ENCODE data around the gene NDUFS6.
"Not testable (repeated sequence)": the region's sequence is repeated elsewhere in the genome, so short reads cannot be mapped to it uniquely, and the experiment has no call there.

The NDUFS6 gene

GRCh38 chr5:1784197-1785050, 16.8 kb upstream of the NDUFS6 start:
- DNase-seq, result no peak

DNA sequence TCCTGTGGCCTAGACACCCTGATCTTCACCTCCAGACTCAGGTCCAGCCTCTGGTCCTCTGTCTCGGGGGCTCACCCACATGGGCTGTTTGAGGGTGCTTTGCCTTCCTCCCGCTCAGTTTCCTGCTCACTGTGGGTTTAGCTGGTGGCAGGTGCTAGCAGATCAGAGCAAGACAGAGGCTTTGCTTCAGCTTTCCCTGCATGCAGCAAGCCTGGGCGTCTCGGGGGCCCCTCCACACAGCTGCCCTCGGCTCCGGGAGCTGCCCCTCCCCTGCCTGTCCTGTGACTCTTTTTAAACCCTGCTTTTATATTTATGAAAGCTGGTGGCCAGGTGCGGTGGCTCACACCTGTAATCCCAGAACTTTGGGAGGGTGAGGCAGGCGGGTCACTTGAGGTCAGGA, 16.1 kb upstream of the NDUFS6 start:
- no peak for DNase-seq

- DNase-seq, result no peak
Observed at GRCh38 chr5:1785984-1786383, 15.2 kb upstream of the NDUFS6 start.

DNA sequence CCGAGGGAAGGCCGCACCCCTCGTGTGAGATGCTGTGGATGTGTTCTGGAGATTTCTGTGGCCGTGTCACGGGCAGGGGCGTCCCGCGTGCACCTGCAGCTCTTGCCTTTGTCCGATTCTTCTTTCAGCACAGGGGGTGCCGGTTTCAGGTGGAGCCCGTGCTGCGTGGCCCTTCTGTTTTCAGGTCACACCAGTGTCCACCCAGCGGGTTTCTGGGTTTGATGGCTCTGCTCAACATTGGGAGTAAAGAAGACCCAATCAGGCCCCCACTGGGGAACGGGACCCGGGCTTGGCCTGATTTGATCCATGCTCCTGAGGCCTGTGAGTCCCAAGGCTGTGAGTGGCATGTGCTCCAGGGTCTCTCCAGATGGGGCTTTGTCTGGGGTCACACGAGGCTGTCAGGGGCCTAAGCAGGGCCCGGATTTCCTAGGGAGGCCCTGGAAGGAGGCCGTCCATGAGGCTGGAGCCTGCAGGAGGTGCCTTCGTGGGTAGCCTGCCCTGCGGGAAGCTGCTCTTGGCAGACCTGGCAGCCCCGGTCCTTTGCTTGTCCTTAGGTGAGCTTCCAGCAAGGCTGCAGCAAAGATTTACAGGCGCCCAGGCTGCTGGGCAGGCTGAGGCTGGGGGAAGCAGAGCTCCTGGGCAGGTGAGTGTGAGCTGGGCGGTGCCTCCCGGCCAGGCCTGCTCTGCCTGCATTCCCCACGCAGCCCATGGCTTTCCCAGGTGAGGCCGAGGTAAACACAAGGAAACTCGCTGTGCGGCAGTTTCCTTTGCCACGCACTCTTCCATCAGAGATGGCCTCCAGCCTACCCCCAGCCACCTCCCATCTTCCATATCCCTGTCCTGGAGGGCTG, 14.4 kb upstream of the NDUFS6 start:
- DNase-seq, result no peak

- no peak for DNase-seq
Observed at GRCh38 chr5:1787472-1788047, 13.6 kb upstream of the NDUFS6 start.

DNA sequence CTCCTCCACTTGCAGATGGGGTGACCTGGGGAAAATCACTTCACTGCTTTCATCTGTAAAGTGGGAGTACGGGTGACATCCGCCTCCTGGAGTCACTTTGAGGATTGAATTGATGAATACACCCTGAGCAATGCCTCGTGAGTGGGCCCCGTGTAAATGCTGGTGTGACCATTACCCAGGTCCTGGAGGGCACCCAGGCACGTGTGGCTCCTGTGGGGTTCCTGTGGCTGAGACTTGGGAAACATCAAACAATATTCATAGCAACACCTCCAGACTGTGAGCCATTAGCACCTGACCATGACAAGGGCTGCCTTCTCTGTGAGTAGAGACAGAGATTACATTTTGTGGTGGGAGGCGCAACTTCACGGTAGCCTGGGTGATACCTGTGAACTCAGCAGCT, 13.0 kb upstream of the NDUFS6 start:
- no peak for DNase-seq

DNA sequence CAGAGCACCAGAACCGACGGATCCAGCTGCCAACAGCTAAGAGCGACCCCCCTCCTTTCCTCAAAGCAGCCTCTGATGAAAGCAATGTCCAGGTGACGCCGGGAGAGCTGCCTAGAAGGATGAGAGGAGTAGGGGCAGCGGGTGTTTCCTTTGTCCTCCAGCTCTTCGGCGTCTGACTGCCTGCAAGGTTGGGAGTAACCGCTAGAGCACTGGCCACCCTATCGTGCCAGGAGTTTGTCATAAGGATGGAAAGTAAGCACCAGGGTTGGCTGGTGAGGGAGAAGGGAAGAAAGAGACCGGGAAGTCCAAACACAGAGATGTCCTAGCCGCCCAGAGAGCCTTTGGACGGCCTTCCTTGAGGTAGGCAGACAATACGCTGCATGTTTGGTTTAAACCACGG, 12.4 kb upstream of the NDUFS6 start:
- no peak for DNase-seq

DNA sequence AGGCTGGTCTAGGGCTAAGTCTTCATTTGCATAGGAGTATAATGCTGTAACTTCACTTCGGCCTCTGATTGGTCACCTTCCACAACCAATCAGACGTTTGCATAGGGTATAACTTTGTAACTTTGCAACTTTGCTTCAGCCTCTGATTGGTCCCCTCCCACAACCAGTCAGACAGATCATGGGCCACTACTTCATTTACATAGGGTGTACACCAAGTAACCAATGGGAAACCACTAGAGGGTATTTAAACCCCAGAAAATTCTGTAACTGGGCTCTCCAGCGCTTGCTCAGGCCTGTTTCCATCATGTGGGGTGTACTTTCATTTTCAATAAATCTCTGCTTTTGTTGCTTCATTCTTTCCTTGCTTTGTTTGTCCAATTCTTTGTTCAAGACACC, 11.8 kb upstream of the NDUFS6 start:
- DNase-seq, result not testable (repeated sequence)

- DNase-seq, result no peak
Observed at GRCh38 chr5:1789834-1790471, 11.3 kb upstream of the NDUFS6 start.

- DNase-seq, result no peak
Observed at GRCh38 chr5:1791176-1791575, 10.0 kb upstream of the NDUFS6 start.

DNA sequence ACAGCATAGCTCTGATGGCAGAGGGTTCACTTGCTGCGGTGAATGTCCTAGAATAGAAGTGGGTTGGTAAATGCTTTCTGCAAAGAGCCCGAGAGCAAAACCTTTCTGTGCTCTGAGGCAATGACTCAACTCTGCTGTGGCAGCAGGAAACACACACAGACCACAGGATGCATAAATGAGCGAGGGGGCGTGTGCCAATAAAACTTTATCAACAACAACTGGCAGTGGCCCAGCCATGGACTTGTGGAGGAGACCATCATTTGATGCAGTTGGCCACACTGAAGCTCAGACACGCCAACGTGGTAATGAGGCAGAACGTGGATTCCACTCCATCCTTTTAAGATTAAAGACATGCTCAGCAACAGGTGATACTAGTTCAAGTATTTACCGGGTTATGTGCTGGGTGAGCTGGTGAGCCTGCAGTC, 8.4 kb upstream of the NDUFS6 start:
- DNase-seq, result no peak

- no peak for DNase-seq
Observed at GRCh38 chr5:1793301-1793740, 7.9 kb upstream of the NDUFS6 start.

DNA sequence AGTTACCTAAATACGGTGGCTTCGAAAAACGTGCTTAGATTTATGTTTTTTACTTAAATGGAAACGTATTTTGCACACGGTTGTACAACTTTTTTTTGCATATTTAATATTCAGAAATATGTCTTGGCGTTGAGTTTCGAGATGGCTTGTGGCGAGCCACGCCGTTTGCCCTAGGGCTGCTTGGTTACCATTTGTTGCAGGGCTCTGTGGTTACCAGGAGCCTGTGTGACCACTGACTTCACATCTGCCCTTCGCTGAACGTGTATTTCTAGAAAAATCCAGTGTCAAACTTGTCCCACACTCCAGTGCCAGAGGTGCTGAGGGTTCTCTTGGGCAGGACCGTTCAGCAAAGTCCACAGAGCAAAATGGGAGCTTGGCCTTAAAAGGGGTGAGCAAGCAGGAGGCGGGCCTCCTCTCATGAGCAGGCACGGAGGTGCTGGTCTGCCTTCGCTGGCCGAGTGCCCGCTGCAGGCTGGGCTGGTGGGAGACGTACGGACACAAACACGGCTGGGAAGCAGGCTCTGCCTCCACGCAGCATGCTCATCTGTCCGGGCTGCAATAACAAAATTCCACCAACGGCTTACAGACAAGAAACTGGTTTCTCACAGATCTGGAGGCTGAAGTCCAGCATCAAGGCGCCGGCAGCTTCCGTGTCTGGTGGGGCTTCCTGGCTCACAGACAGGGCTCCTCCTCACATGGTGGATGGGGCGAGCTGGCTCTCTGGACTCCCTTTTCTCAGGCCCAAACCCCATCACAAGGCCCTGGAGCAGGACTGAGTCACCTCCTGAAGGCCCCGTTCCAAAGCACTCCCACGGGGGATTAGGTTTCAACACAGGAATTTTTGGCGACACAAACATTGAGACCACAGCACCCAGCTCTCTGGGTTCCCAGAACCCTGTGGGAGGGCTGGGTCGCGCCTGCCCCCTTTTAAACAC, 7.0 kb upstream of the NDUFS6 start:
- DNase-seq, result no peak

DNA sequence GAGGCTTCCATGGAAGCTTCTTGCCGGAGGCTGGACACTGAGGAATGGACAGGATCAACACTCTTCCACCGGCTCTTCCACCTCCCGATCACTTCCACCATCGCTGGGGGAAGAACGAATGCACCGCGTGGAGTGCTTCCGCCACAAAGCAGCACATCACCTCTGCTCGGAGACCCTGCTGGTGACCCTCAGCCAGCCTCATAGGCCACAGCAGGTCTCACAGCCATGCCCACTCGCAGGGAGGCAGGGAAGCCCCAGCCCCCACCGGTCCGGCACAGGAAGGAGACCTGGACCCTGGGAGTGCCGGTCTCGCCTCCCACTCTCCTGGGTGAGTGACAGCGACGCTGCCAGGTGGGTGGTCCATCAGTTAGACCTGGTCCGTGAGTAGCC, 6.3 kb upstream of the NDUFS6 start:
- no peak for DNase-seq

- DNase-seq, result no peak
Observed at GRCh38 chr5:1795506-1795905, 5.7 kb upstream of the NDUFS6 start.

DNA sequence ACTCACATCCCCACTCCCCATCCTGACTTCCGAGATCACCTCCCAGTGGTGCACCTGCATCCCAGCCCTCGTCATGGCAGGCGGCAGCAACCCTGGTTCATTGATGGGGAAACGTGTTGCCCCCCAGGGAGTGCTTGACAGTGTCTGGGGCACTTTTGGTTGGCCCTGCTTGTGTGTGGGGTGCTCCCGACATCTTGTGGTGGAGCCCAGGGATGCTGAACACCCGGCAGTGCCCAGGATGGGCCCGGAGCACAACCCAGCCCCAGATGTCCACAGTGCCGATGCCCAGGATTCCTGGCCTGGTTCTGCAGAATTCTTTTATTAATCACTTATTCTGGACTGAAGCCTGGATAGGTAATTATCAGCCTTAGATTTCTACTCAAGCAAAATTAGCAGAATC, 5.3 kb upstream of the NDUFS6 start:
- DNase-seq, result no peak

DNA sequence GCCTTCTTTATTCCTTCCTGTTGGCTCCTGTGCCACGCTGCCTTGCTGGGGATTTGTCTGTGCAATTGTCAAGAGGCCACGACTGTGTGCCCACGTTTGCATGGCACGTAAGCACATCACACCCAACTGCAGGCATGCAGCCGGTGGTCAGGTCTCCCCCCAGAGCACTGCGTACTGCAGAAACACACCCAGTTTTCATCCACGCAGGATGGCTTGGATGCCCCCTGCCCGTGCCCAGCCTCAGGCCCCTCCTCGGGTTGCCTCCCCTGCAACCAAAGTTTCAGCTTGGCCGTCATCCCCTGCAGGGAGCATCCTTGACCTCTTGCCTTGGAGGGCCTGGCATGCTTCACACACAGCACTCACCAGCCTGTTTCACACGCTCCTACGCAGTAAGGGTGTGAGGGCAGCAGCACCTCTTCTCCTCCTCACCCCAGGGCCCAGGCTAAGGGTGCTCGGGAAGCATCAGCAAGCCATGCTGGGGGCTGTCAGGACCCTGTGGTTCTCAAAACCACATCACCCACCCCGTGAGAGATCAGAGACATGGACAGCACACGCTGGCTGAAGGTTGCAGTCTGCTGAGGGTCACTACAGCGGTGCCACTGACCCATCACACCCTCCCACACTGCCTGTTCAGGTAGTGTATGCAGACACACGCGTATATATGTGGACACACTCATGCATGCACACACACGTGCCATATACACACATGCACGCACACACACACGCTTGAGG, 4.7 kb upstream of the NDUFS6 start:
- no peak for DNase-seq

DNA sequence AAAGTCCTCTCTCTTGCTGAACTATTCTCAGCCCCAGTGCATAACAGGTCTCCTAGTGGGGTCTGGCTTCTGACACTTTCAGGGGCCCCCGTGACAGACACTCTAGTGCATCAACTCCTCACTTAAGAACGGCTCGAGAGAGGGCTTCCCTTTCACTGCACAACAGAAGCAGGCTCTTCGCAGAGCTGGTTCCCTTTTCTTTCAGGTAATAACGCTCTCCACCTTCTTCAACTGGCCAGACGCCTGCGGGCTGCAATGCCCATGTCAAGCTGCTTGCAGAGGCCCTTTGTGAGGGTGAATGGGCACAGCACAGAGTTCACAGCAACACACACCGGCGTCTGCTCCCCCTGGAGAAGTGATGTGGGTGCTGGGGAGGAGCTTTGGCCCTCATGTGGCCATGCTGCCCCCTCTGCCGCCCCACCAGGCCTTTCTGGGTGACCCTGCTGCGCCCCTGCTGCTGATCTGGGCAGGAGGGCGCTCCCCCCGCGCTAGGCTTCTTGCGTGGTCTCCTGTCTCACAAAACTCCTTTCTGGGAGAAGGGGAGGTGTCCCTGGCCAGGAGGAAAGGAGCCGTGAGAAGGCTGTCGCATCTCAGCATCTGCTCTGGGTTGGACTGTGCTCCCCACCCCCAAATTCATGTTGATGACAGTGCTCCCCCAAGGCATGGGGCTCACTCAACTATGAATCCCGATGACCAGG, 4.0 kb upstream of the NDUFS6 start:
- DNase-seq, result no peak

DNA sequence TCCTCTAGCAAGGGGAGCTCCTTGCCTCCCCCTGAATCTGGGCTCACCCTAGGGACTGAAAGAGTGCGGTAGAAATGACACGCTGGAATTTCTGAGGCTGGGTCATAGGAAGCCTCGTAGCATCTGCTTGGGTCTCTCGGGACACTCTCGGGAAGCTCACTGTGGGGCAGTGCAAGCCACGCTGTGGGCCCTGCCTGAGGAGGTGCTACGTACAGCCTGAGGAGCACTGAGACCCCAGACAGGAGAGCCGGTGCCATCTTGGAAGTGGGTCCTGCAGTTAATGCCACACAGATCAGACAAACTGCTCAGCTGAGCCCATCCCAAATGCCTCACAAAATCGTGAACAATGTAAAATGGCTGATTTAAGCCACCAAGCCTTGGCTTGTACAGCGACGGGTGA, 3.4 kb upstream of the NDUFS6 start:
- no peak for DNase-seq

DNA sequence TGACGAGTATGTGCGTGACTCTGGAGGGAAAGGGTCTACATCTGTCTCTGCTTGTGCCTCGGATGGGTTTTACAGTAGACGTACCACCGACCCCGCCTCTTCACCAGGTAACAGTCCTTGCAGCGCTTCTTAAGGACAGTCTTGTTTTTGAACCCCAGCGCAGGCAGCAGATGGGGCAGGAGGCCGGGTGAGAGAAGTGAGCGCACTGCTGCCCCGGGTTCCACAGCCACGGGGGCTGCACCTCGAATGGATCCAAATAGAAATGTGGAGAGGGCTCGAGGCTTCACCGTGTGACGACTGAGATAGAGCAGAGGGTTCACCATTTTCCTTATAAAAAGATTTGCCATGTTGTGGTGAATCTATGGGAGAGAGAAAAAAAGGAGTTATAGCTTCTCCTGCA, 2.6 kb upstream of the NDUFS6 start:
- not testable (repeated sequence) for DNase-seq

- peak; percentile 9 for DNase-seq
Observed at GRCh38 chr5:1799110-1799601, 2.1 kb upstream of the NDUFS6 start.

All from NCI-H510A treated with DMSO at 0.1 percent for 48 hours (cell line).